HEK293 (cell line): ENCODE results near the gene TTC12.

Source experiments
- CTCF ChIA-PET: fragments of 350-600 bp; formaldehyde crosslinking; extraction: SDS; loops from one replicate; lab custom pipeline; 2021; ENCODE audit warnings: antibody characterized with exemption; lab: Yijun Ruan, JAX
- POLR2A ChIA-PET: fragments of 300-600 bp; formaldehyde crosslinking; extraction: SDS; loops from one replicate; lab custom pipeline; 2020; ENCODE audit warnings: antibody characterized with exemption, inconsistent platforms; lab: Yijun Ruan, JAX
- H3K27ac ChIP-seq: fragments of 200-500 bp; sonication (Bioruptor generic); 2 replicates; pipeline ENCODE4 v1.5.1; 2014; ENCODE audit warnings: low read depth, low read length, control low read depth, inconsistent platforms; ENCODE audit errors: extremely low read depth
- H3K36me3 ChIP-seq, 2 experiments: fragments of 200-500 bp in 1 of 2; sonication (Bioruptor generic) in 1 of 2; 1 replicate in 1 of 2; 2 replicates in 1 of 2; pipeline ENCODE4 v1.5.1; 2014 to 2017; ENCODE audit warnings: inconsistent platforms in 2 of 2, low read length in 2 of 2; ENCODE audit not compliant: control insufficient read depth in 2 of 2, insufficient read depth in 1 of 2
- H3K4me1 ChIP-seq: fragments of 200-500 bp; sonication (Bioruptor generic); 2 replicates; pipeline ENCODE4 v1.5.1; 2014; ENCODE audit warnings: mild to moderate bottlenecking, low read length, inconsistent platforms; ENCODE audit not compliant: control insufficient read depth, insufficient read depth
- H3K4me3 ChIP-seq: 2 replicates; pipeline ENCODE4 v1.5.1; 2011; ENCODE audit warnings: low read depth, mild to moderate bottlenecking, control low read depth, low read length, moderate library complexity
- H3K9me3 ChIP-seq: fragments of 200-500 bp; sonication (Bioruptor generic); 2 replicates; pipeline ENCODE4 v1.5.1; 2014; ENCODE audit warnings: low read depth, low read length, inconsistent platforms; ENCODE audit not compliant: control insufficient read depth, insufficient read depth
- GFI1B ChIP-seq: fragments of 450-650 bp; formaldehyde crosslinking; IDR thresholded peaks from 2 replicates; pipeline ENCODE4 v1.5.1; 2016; ENCODE audit warnings: missing biosample characterization, missing genetic modification characterization
- HIC1 ChIP-seq: fragments of 450-650 bp; formaldehyde crosslinking; IDR thresholded peaks from 2 replicates; pipeline ENCODE4 v1.5.1; 2016; ENCODE audit warnings: missing biosample characterization, missing genetic modification characterization
- OSR2 ChIP-seq: fragments of 450-650 bp; formaldehyde crosslinking; IDR thresholded peaks from 2 replicates; pipeline ENCODE4 v1.5.1; 2016; ENCODE audit warnings: missing biosample characterization, missing genetic modification characterization
- PBX3 ChIP-seq: sonication (generic); formaldehyde crosslinking; IDR thresholded peaks from 2 replicates; pipeline ENCODE4 v1.8.1; 2022; ENCODE audit warnings: mild to moderate bottlenecking, moderate library complexity, missing genetic modification reagents
- PRDM2 ChIP-seq: fragments of 450-650 bp; formaldehyde crosslinking; IDR thresholded peaks from 2 replicates; pipeline ENCODE4 v1.5.1; 2016; ENCODE audit warnings: missing biosample characterization, missing genetic modification characterization, borderline replicate concordance
- SETDB1 ChIP-seq: IDR thresholded peaks from one replicate; pipeline ENCODE4 v1.6.1; 2017; ENCODE audit warnings: mild to moderate bottlenecking, low read length, moderate library complexity, mixed read lengths; ENCODE audit not compliant: insufficient read length
- ZBTB11 ChIP-seq: fragments of 450-650 bp; formaldehyde crosslinking; conservative IDR thresholded peaks from 2 replicates; pipeline ENCODE4 v1.5.1; 2016; ENCODE audit warnings: low read depth, missing biosample characterization, missing genetic modification characterization
- ZBTB17 ChIP-seq: fragments of 450-650 bp; formaldehyde crosslinking; IDR thresholded peaks from 2 replicates; pipeline ENCODE4 v1.5.1; 2016; ENCODE audit warnings: missing biosample characterization, missing genetic modification characterization
- ZBTB6 ChIP-seq: fragments of 450-650 bp; formaldehyde crosslinking; IDR thresholded peaks from 2 replicates; pipeline ENCODE4 v1.5.1; 2017; ENCODE audit warnings: missing biosample characterization, missing genetic modification characterization
- ZNF112 ChIP-seq: fragments of 450-650 bp; formaldehyde crosslinking; IDR thresholded peaks from 2 replicates; pipeline ENCODE4 v1.5.0; 2017; ENCODE audit warnings: missing biosample characterization, missing genetic modification characterization
- ZNF114 ChIP-seq: fragments of 450-650 bp; formaldehyde crosslinking; IDR thresholded peaks from 2 replicates; pipeline ENCODE4 v1.5.0; 2017; ENCODE audit warnings: missing biosample characterization, missing genetic modification characterization
- ZNF155 ChIP-seq: fragments of 450-650 bp; formaldehyde crosslinking; IDR thresholded peaks from 2 replicates; pipeline ENCODE4 v1.5.1; 2016; ENCODE audit warnings: missing biosample characterization, missing genetic modification characterization
- ZNF19 ChIP-seq: fragments of 450-650 bp; formaldehyde crosslinking; IDR thresholded peaks from 2 replicates; pipeline ENCODE4; 2016; ENCODE audit warnings: missing biosample characterization, missing genetic modification characterization, low read depth
- ZNF223 ChIP-seq: fragments of 450-650 bp; formaldehyde crosslinking; IDR thresholded peaks from 2 replicates; pipeline ENCODE4 v1.5.1; 2016; ENCODE audit warnings: missing biosample characterization, missing genetic modification characterization
- ZNF239 ChIP-seq: fragments of 450-650 bp; formaldehyde crosslinking; IDR thresholded peaks from 2 replicates; pipeline ENCODE4 v1.5.1; 2016; ENCODE audit warnings: missing biosample characterization, missing genetic modification characterization
- ZNF366 ChIP-seq: fragments of 450-650 bp; formaldehyde crosslinking; conservative IDR thresholded peaks from 2 replicates; pipeline ENCODE4 v1.5.1; 2016; ENCODE audit warnings: missing biosample characterization, missing genetic modification characterization
- ZNF37A ChIP-seq: fragments of 450-650 bp; IDR thresholded peaks from 2 replicates; pipeline ENCODE4 v1.5.1; 2018; ENCODE audit warnings: missing biosample characterization, missing genetic modification characterization
- ZNF473 ChIP-seq: fragments of 450-650 bp; formaldehyde crosslinking; IDR thresholded peaks from 2 replicates; pipeline ENCODE4 v1.5.1; 2017; ENCODE audit warnings: missing biosample characterization, missing genetic modification characterization
- ZNF580 ChIP-seq: fragments of 450-650 bp; formaldehyde crosslinking; IDR thresholded peaks from 2 replicates; pipeline ENCODE4 v1.5.1; 2016; ENCODE audit warnings: missing biosample characterization, missing genetic modification characterization
- ZNF621 ChIP-seq: fragments of 450-650 bp; formaldehyde crosslinking; IDR thresholded peaks from 2 replicates; pipeline ENCODE4 v1.5.1; 2017; ENCODE audit warnings: missing biosample characterization, missing genetic modification characterization
- ZNF626 ChIP-seq: fragments of 450-650 bp; sonication (Bioruptor Pico); formaldehyde crosslinking; IDR thresholded peaks from 2 replicates; pipeline ENCODE4 v1.5.1; 2018; ENCODE audit warnings: missing biosample characterization, missing genetic modification characterization, inconsistent platforms
- ZNF777 ChIP-seq: fragments of 450-650 bp; formaldehyde crosslinking; IDR thresholded peaks from 2 replicates; pipeline ENCODE4 v1.5.1; 2017; ENCODE audit warnings: missing biosample characterization, missing genetic modification characterization, borderline replicate concordance
- ZSCAN16 ChIP-seq: fragments of 450-650 bp; formaldehyde crosslinking; IDR thresholded peaks from 2 replicates; pipeline ENCODE4 v1.5.1; 2016; ENCODE audit warnings: missing biosample characterization, missing genetic modification characterization

Gene TTC12

GRCh38 chr11:113331441-113331840 lies 17.1 kb downstream of the TTC12 start (continued):
- TF ChIP-seq PRDM2 (tag by site-specific recombination) (no peak), ZBTB17 (tag by site-specific recombination) (no peak), ZNF155 (no peak), ZNF366 (tag by site-specific recombination) (no peak)

- Histone ChIP-seq H3K27ac (no peak overlapping the region), H3K4me3 (no peak overlapping the region), H3K9me3 (no peaks in the 10 kb centered on the region), H3K4me1 (no peaks in the 10 kb centered on the region), H3K36me3 (peaks cover 0 to 81% of the 10 kb centered on the region in 2 experiments; a peak in 1 of 3 replicates)
- ChIA-PET CTCF (interaction anchor here (0.8 to 1.9 kb wide), 3 partner anchors 44 to 201 kb away, joined by 3 to 9 read pairs (median 3); no protein-coding TSS in a partner anchor), POLR2A (interaction anchor here (0.8 kb wide), 1 partner anchor 18 kb away, joined by 4 read pairs; the partner anchor contains the start of gene TTC12)
- no peak for TF ChIP-seq ZNF580 (tag by site-specific recombination)
- no peak for TF ChIP-seq ZBTB6 (tag by site-specific recombination)
- no peak for TF ChIP-seq ZNF621 (tag by site-specific recombination)
- no peak for TF ChIP-seq GFI1B (tag by site-specific recombination)
- no peak for TF ChIP-seq ZNF19 (tag by site-specific recombination)
- no peak for TF ChIP-seq ZNF239 (tag by site-specific recombination)
- TF ChIP-seq ZNF473 (tag by site-specific recombination): no peak
- no peak for TF ChIP-seq ZNF777
- TF ChIP-seq ZNF223 (tag by site-specific recombination): no peak
- TF ChIP-seq ZSCAN16 (tag by site-specific recombination): no peak
- no peak for TF ChIP-seq ZNF112 (tag by site-specific recombination)
- TF ChIP-seq SETDB1: no peak
- TF ChIP-seq PBX3 (CRISPR knock-in tag): no peak
- no peak for TF ChIP-seq ZNF626
- TF ChIP-seq ZNF114 (tag by site-specific recombination): no peak
- no peak for TF ChIP-seq ZNF37A (tag by site-specific recombination)
- TF ChIP-seq OSR2 (tag by site-specific recombination): no peak
- no peak for TF ChIP-seq HIC1 (tag by site-specific recombination)
- TF ChIP-seq ZBTB11: no peak
Observed at GRCh38 chr11:113332023-113332422, 17.6 kb downstream of the TTC12 start.
